COLO829 (cell line): ENCODE results near the gene NRDE2.
"Not testable (repeated sequence)": the region's sequence is repeated elsewhere in the genome, so short reads cannot be mapped to it uniquely, and the experiment has no call there.

Experiments used
- DNase-seq: peaks from one replicate; pipeline ENCODE4 v3.0.0; 2012; ENCODE audit warnings: low spot score

Gene NRDE2

GRCh38 chr14:90268420-90268819, 63.3 kb downstream of the NRDE2 start:
- DNase-seq, result no peak

GRCh38 chr14:90266441-90267154, 65.1 kb downstream of the NRDE2 start:
- DNase-seq, result no peak

- DNase-seq, result no peak
Measured at GRCh38 chr14:90263748-90264449, 67.8 kb downstream of the NRDE2 start.

GRCh38 chr14:90256354-90257131, 75.2 kb downstream of the NRDE2 start, which contains the start of gene PSMC1:
TSS of gene PSMC1 (plus strand) at chr14:90256553. CDS start at chr14:90256598, 45 bp downstream.
- peak; percentile 89 for DNase-seq

GRCh38 chr14:90255871-90256270, 75.9 kb downstream of the NRDE2 start:
- DNase-seq, result no peak

GRCh38 chr14:90253826-90254225, 77.9 kb downstream of the NRDE2 start:
- no peak for DNase-seq

GRCh38 chr14:90248594-90248993, 83.1 kb downstream of the NRDE2 start:
- DNase-seq, result no peak

GRCh38 chr14:90247441-90247840, 84.3 kb downstream of the NRDE2 start:
- DNase-seq, result not testable (repeated sequence)

GRCh38 chr14:90246936-90247335, 84.8 kb downstream of the NRDE2 start:
- DNase-seq, result no peak

GRCh38 chr14:90242444-90242843, 89.3 kb downstream of the NRDE2 start:
- no peak for DNase-seq

GRCh38 chr14:90239139-90239538, 92.6 kb downstream of the NRDE2 start:
- no peak for DNase-seq

- DNase-seq, result peak; percentile 76
Measured at GRCh38 chr14:90235179-90235976, 96.4 kb downstream of the NRDE2 start.

GRCh38 chr14:90229942-90230341, 101.8 kb downstream of the NRDE2 start:
- DNase-seq, result not testable (repeated sequence)

- no peak for DNase-seq
Measured at GRCh38 chr14:90228478-90228877, 103.3 kb downstream of the NRDE2 start.
